GM06990 (cell line): ENCODE data around the gene CNGA4.

Experiments used
- DNase-seq: peaks from one replicate; pipeline ENCODE4 v3.0.0-alpha.2; 2011; ENCODE audit not compliant: insufficient read length; ENCODE audit errors: extremely low read depth
- H3K27me3 ChIP-seq: replicated peaks from 2 replicates; pipeline ENCODE4 v1.6.0; 2011; ENCODE audit warnings: low read length; ENCODE audit not compliant: control insufficient read depth, insufficient read depth
- H3K36me3 ChIP-seq: 2 replicates; pipeline ENCODE4 v1.5.1; 2011; ENCODE audit warnings: low read length; ENCODE audit not compliant: control insufficient read depth, insufficient read depth
- H3K4me3 ChIP-seq: replicated peaks from 2 replicates; pipeline ENCODE4 v1.5.1; 2011; ENCODE audit warnings: low read depth, mild to moderate bottlenecking, control low read depth, low read length
- TF ChIP-seq, protein P1 (sequence below): IDR thresholded peaks from 2 replicates; pipeline ENCODE4 v1.5.1; 2011; ENCODE audit warnings: low read length, control low read depth, mild to moderate bottlenecking, inconsistent platforms; ENCODE audit not compliant: insufficient read depth, poor library complexity, severe bottlenecking

Gene CNGA4

DNA sequence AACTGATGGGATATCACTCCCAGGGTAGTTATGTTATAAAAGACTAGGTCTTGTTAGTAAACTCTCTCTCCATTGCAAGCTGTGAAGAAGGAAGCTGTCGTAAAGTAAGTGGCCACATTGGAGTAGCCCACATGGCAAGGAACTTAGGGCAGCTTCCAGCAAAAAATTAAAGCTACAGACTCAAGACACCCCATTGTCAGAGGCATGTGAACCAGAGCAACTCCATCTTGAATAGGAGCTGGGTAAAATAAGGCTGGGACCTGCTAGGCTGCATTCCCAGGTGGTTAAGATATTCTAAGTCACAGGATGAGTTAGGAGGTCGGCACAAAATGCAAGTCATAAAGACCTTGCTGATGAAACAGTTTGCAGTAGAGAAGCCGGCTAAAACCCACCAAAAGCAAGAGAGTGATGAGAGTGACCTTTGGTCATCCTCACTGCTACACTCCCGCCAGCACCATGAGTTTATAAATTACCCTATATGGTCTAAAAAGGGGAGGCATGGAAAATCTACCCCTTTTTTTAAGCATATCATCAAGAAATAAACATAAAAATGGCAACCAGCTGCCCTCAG is 44.6 kb downstream of the CNGA4 start:
- H3K4me3 ChIP-seq, result no peak overlapping the region
- no peak for DNase-seq
- no peaks in the 10 kb centered on the region for H3K36me3 ChIP-seq
- TF ChIP-seq, protein P1, sequence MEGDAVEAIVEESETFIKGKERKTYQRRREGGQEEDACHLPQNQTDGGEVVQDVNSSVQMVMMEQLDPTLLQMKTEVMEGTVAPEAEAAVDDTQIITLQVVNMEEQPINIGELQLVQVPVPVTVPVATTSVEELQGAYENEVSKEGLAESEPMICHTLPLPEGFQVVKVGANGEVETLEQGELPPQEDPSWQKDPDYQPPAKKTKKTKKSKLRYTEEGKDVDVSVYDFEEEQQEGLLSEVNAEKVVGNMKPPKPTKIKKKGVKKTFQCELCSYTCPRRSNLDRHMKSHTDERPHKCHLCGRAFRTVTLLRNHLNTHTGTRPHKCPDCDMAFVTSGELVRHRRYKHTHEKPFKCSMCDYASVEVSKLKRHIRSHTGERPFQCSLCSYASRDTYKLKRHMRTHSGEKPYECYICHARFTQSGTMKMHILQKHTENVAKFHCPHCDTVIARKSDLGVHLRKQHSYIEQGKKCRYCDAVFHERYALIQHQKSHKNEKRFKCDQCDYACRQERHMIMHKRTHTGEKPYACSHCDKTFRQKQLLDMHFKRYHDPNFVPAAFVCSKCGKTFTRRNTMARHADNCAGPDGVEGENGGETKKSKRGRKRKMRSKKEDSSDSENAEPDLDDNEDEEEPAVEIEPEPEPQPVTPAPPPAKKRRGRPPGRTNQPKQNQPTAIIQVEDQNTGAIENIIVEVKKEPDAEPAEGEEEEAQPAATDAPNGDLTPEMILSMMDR, result no peak
- H3K27me3 ChIP-seq, result no peaks in the 10 kb centered on the region; the same call in 1 of the 2 replicates

DNA sequence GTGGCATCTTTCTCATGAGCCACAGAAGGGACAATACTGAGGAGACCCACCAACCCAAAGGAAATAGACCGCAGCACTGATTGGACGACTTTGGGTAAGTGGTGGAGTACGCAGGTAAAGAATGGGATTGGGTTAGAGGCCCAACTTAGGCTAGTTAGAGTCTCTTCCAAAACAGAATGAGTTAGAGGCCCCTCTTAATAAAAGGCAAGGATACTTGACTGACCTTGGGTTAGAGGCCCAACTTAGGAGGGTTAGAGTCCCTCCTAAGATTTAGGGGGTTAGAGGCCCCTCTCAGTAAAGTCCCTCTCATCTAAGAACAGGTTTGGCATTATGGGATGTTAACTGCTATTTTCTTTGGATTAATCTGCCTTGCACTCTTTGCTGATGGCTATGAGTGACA is 45.4 kb downstream of the CNGA4 start:
- no peak overlapping the region for H3K4me3 ChIP-seq
- TF ChIP-seq, protein P1, result no peak
- DNase-seq, result no peak
- no peaks in the 10 kb centered on the region; the same call in 1 of the 2 replicates for H3K27me3 ChIP-seq
- no peaks in the 10 kb centered on the region for H3K36me3 ChIP-seq

DNA sequence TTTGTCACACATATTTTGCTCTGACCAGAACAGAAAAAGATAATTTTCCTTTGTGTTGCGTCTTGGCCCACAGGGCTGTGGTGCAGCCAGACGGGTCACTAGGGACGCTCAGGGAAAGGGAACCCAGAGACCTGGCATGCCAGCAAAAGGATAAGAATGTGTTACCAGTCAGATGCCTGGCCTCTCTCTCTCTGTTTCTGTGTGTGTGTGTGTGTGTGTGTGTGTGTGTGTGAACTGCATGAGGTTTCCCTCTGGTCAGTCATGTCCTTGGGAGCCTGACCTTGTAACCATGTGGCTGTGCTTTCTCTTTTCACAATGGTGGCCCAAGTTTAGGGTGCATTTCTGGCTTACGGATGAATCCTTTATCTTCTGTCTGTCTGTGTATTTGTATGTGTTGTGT is 46.1 kb downstream of the CNGA4 start:
- no peak for DNase-seq
- H3K36me3 ChIP-seq, result no peaks in the 10 kb centered on the region
- TF ChIP-seq, protein P1, result no peak
- H3K27me3 ChIP-seq, result no peaks in the 10 kb centered on the region; the same call in 1 of the 2 replicates
- H3K4me3 ChIP-seq, result no peak overlapping the region
